Memory B cell (primary cell): ENCODE data around the gene TMEM100.
"Not testable (repeated sequence)": the region's sequence is repeated elsewhere in the genome, so short reads cannot be mapped to it uniquely, and the experiment has no call there.

Experiments
- ATAC-seq: fragments of 150-1000 bp; cut with Tn5 transposase; 2 replicates; pipeline ENCODE4 v1.10.0; 2021; ENCODE audit warnings: low read depth, mild to moderate bottlenecking, moderate library complexity
- DNase-seq, 2 donors: peaks; one replicate each; pipeline ENCODE4 v3.0.0; 2022; ENCODE audit warnings: low spot score in 2 of 2
- H3K27ac Mint-ChIP-seq: one replicate; pipeline ENCODE4 v1.8.0; 2022; ENCODE audit warnings: mild to moderate bottlenecking, moderate library complexity, mixed read lengths
- H3K27me3 Mint-ChIP-seq: one replicate; pipeline ENCODE4 v1.8.0; 2022; ENCODE audit warnings: mixed read lengths
- H3K36me3 Mint-ChIP-seq: one replicate; pipeline ENCODE4 v1.8.0; 2022; ENCODE audit warnings: mild to moderate bottlenecking, mixed read lengths
- H3K4me1 Mint-ChIP-seq: one replicate; pipeline ENCODE4 v1.8.0; 2022; ENCODE audit warnings: mixed read lengths
- H3K4me3 Mint-ChIP-seq: one replicate; pipeline ENCODE4 v1.8.0; 2022; ENCODE audit warnings: mild to moderate bottlenecking, moderate library complexity, mixed read lengths
- H3K9me3 Mint-ChIP-seq: one replicate; pipeline ENCODE4 v1.8.0; 2022; ENCODE audit warnings: mixed read lengths

TMEM100 gene

GRCh38 chr17:55676274-55676673 is 46.4 kb downstream of the TMEM100 start:
- Mint-ChIP-seq H3K36me3 (peaks cover 3% of the 10 kb centered on the region), H3K27me3 (peaks cover 19% of the 10 kb centered on the region), H3K27ac (no peak overlapping the region), H3K4me3 (no peak overlapping the region), H3K4me1 (peaks cover 6% of the 10 kb centered on the region), H3K9me3 (peaks cover 6% of the 10 kb centered on the region)
- ATAC-seq, result no peak
- DNase-seq, result no peak

- DNase-seq (no peak), ATAC-seq (no peak)
- peaks cover 4% of the 10 kb centered on the region for H3K4me1 Mint-ChIP-seq
- H3K36me3 Mint-ChIP-seq, result peaks cover 3% of the 10 kb centered on the region
- H3K27me3 Mint-ChIP-seq, result peaks cover 13% of the 10 kb centered on the region
- H3K4me3 Mint-ChIP-seq, result no peak overlapping the region
- H3K27ac Mint-ChIP-seq, result no peak overlapping the region
- peaks cover 6% of the 10 kb centered on the region for H3K9me3 Mint-ChIP-seq
These were observed 48.7 kb downstream of the TMEM100 start for GRCh38 chr17:55673743-55674506.

- Mint-ChIP-seq H3K9me3 (peaks cover 6% of the 10 kb centered on the region), H3K27ac (peak overlapping the region; percentile 65), H3K4me1 (peaks cover 4% of the 10 kb centered on the region), H3K4me3 (no peak overlapping the region), H3K27me3 (peaks cover 6% of the 10 kb centered on the region), H3K36me3 (peaks cover 3% of the 10 kb centered on the region)
- DNase-seq (no peak), ATAC-seq (no peak)
These were observed 49.8 kb downstream of the TMEM100 start for GRCh38 chr17:55672585-55673501.

DNA sequence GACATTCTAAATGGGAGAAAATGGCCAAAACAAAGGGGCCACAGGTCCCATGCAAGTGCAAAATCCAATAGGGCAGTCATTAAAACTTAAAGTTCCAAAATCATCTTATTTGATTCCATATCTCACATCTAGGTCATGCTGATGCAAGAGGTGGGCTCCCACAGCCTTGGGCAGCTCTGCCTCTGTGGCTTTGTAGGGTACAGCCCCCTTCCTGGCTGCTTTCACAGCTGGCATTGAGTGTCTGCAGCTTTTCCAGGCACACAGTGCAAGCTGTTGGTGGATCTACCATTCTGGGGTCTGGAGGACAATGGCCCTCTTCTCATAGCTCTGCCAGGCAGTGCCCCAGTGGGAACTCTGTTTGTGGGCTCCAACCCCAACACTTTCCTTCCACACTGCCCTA is 50.7 kb downstream of the TMEM100 start:
- H3K27me3 Mint-ChIP-seq, DNase-seq, H3K4me3 Mint-ChIP-seq, ATAC-seq, H3K36me3 Mint-ChIP-seq, H3K9me3 Mint-ChIP-seq, H3K4me1 Mint-ChIP-seq, H3K27ac Mint-ChIP-seq: not testable (repeated sequence)
